Measurements from ENCODE around the gene MPDZ. TPM values are rescaled to one million over a fixed set of nuclear protein-coding genes. Genes with fewer than 3 reads are reported as not detected.
A peak's percentile ranks its signal among the peaks of the same experiment; 100 is the strongest.

The MPDZ gene
- total and polyA plus RNA-seq, 8 donors = 6.4 to 54.3 (median 13.7) TPM

GRCh38 chr9:13175732-13176131 lies 103.8 kb downstream of the MPDZ start:
- H3K27ac ChIP-seq = no peak overlapping the region
- intact Hi-C loops (cut with DNase I; ENCODE audit: low total_unique reads) = no loop called here
- no peaks in the 10 kb centered on the region for H3K4me1 ChIP-seq
- no peaks in the 10 kb centered on the region for H3K9me3 ChIP-seq
- H3K4me3 ChIP-seq = no peak overlapping the region
- TF ChIP-seq EP300 (IDR thresholded peaks at IDR 0.05) (no peak), CTCF (IDR thresholded peaks at IDR 0.05) (no peak), POLR2AphosphoS5 (IDR thresholded peaks at IDR 0.05) (no peak), POLR2A (IDR thresholded peaks at IDR 0.05) (no peak)
- peak in 1 of 2 donors; percentile 28 for DNase-seq
- WGBS, 5 donors = 62 to 92% (median 91%) methylated on average over 2 of the region's 2 CpGs
- H3K27me3 ChIP-seq = no peaks in the 10 kb centered on the region
- peaks cover 0 to 25% (median 15%) of the 10 kb centered on the region in 4 donors for H3K36me3 ChIP-seq

- intact Hi-C loops (cut with DNase I; ENCODE audit: low total_unique reads) = no loop called here
- no peak overlapping the region for H3K27ac ChIP-seq
Observed at GRCh38 chr9:13174906-13175639, 104.4 kb downstream of the MPDZ start.

GRCh38 chr9:13173553-13173952 lies 105.9 kb downstream of the MPDZ start:
- Histone ChIP-seq H3K4me3 (no peak overlapping the region), H3K4me1 (no peaks in the 10 kb centered on the region), H3K27ac (no peak overlapping the region), H3K9me3 (no peaks in the 10 kb centered on the region), H3K27me3 (no peaks in the 10 kb centered on the region), H3K36me3 (peaks cover 0 to 25% (median 13%) of the 10 kb centered on the region in 4 donors)
- intact Hi-C loops (cut with DNase I; ENCODE audit: low total_unique reads) = no loop called here
- WGBS, 5 donors = 91 to 98% (median 95%) methylated on average over 4 of the region's 4 CpGs
- no peak for DNase-seq
- no peak for TF ChIP-seq POLR2A (IDR thresholded peaks at IDR 0.05)
- no peak for TF ChIP-seq EP300 (IDR thresholded peaks at IDR 0.05)
- no peak for TF ChIP-seq POLR2AphosphoS5 (IDR thresholded peaks at IDR 0.05)
- TF ChIP-seq CTCF (IDR thresholded peaks at IDR 0.05) = no peak

More at GRCh38 chr9:13174906-13175639, 104.4 kb downstream of the MPDZ start:
- Histone ChIP-seq H3K9me3 (no peaks in the 10 kb centered on the region), H3K4me1 (no peaks in the 10 kb centered on the region), H3K36me3 (peaks cover 0 to 25% (median 16%) of the 10 kb centered on the region in 4 donors), H3K27me3 (no peaks in the 10 kb centered on the region), H3K4me3 (no peak overlapping the region)
- TF ChIP-seq POLR2A (IDR thresholded peaks at IDR 0.05) = no peak
- TF ChIP-seq POLR2AphosphoS5 (IDR thresholded peaks at IDR 0.05) = no peak
- WGBS, 5 donors = 94 to 99% (median 98%) methylated on average over 2 of the region's 2 CpGs
- no peak for DNase-seq

- no peaks in the 10 kb centered on the region for H3K27me3 ChIP-seq
- whole genome bisulfite sequencing, 5 donors = 47 to 64% (median 57%) methylated on average over 2 of the region's 2 CpGs
- peaks cover 0 to 28% (median 19%) of the 10 kb centered on the region in 4 donors for H3K36me3 ChIP-seq
- DNase-seq = no peak
- intact Hi-C loops (cut with DNase I; ENCODE audit: low total_unique reads) = no loop called here
- H3K4me1 ChIP-seq = no peaks in the 10 kb centered on the region
- H3K27ac ChIP-seq = no peak overlapping the region
- H3K9me3 ChIP-seq = no peaks in the 10 kb centered on the region
- H3K4me3 ChIP-seq = no peak overlapping the region
- no peak for TF ChIP-seq EP300 (IDR thresholded peaks at IDR 0.05)
- TF ChIP-seq CTCF (IDR thresholded peaks at IDR 0.05) = no peak
- TF ChIP-seq POLR2AphosphoS5 (IDR thresholded peaks at IDR 0.05) = no peak
- no peak for TF ChIP-seq POLR2A (IDR thresholded peaks at IDR 0.05)
Observed at GRCh38 chr9:13171261-13171660, 108.2 kb downstream of the MPDZ start.

GRCh38 chr9:13166996-13167395 lies 112.5 kb downstream of the MPDZ start:
- WGBS, 5 donors = 88 to 97% (median 88%) methylated on average over 2 of the region's 2 CpGs
- H3K27ac ChIP-seq = no peak overlapping the region

More at GRCh38 chr9:13166996-13167395, 112.5 kb downstream of the MPDZ start:
- Histone ChIP-seq H3K36me3 (peaks cover 0 to 23% (median 14%) of the 10 kb centered on the region in 4 donors), H3K4me1 (no peaks in the 10 kb centered on the region), H3K9me3 (no peaks in the 10 kb centered on the region), H3K4me3 (no peak overlapping the region), H3K27me3 (no peaks in the 10 kb centered on the region)
- intact Hi-C loops (cut with DNase I; ENCODE audit: low total_unique reads) = no loop called here
- TF ChIP-seq POLR2A (IDR thresholded peaks at IDR 0.05) = no peak
- no peak for TF ChIP-seq CTCF (IDR thresholded peaks at IDR 0.05)
- no peak for TF ChIP-seq POLR2AphosphoS5 (IDR thresholded peaks at IDR 0.05)
- no peak for TF ChIP-seq EP300 (IDR thresholded peaks at IDR 0.05)
- no peak for DNase-seq

All from stomach (tissue), 9 donors.